HG02571 (cell line): ENCODE data around the gene THSD8.

Experiments used
- ATAC-seq: cut with Tn5 transposase; IDR thresholded peaks from one replicate; pipeline ENCODE4 v1.9.1; 2021; ENCODE audit warnings: mild to moderate bottlenecking, moderate library complexity; ENCODE audit not compliant: unreplicated experiment

The THSD8 gene

GRCh38 chr19:12801466-12802266 is at the start of gene THSD8, which contains the start of gene PRDX2:
Gene THSD8 (plus strand): TSS chr19:12802069. CDS start chr19:12802072, 3 bp downstream.
Gene PRDX2 (minus strand): TSS chr19:12801800. CDS start chr19:12801261, 539 bp downstream.
- no peak for ATAC-seq

GRCh38 chr19:12754465-12755196 is 47.2 kb upstream of the THSD8 start:
- ATAC-seq = no peak

- ATAC-seq = no peak
Measured at GRCh38 chr19:12756150-12756883, 45.6 kb upstream of the THSD8 start.

- no peak for ATAC-seq
Measured at GRCh38 chr19:12757544-12758274, 44.2 kb upstream of the THSD8 start.

GRCh38 chr19:12759686-12760085 is 42.2 kb upstream of the THSD8 start:
- ATAC-seq = no peak

- ATAC-seq = no peak
Measured at GRCh38 chr19:12763100-12763499, 38.8 kb upstream of the THSD8 start.

- no peak for ATAC-seq
Measured at GRCh38 chr19:12764698-12765097, 37.2 kb upstream of the THSD8 start.

GRCh38 chr19:12766051-12766521 is 35.8 kb upstream of the THSD8 start:
- ATAC-seq = no peak

GRCh38 chr19:12767150-12767549 is 34.7 kb upstream of the THSD8 start:
- ATAC-seq = no peak

GRCh38 chr19:12767666-12768065 is 34.2 kb upstream of the THSD8 start:
- no peak for ATAC-seq

GRCh38 chr19:12769689-12770088 is 32.2 kb upstream of the THSD8 start:
- no peak for ATAC-seq

GRCh38 chr19:12770922-12771321 is 30.9 kb upstream of the THSD8 start:
- ATAC-seq = no peak

GRCh38 chr19:12772323-12772722 is 29.5 kb upstream of the THSD8 start:
- ATAC-seq = no peak

GRCh38 chr19:12773571-12773970 is 28.3 kb upstream of the THSD8 start:
- ATAC-seq = no peak

- ATAC-seq = peak; percentile 13
Measured at GRCh38 chr19:12774588-12775555, 27.0 kb upstream of the THSD8 start, which contains the start of gene HOOK2. Gene HOOK2 (minus strand): TSS chr19:12775552. CDS start chr19:12775449, 103 bp downstream.

- no peak for ATAC-seq
Measured at GRCh38 chr19:12777217-12778016, 24.5 kb upstream of the THSD8 start.

- no peak for ATAC-seq
Measured at GRCh38 chr19:12778017-12778904, 23.6 kb upstream of the THSD8 start.

GRCh38 chr19:12778905-12779161 is 23.0 kb upstream of the THSD8 start:
- no peak for ATAC-seq
